PFSK-1 (cell line): ENCODE data around the gene PCSK6.

Experiments used
- FOXP2 ChIP-seq: optimal IDR thresholded peaks from 2 replicates; pipeline ENCODE3; 2011; ENCODE audit warnings: borderline replicate concordance, control low read depth, inconsistent platforms; ENCODE audit not compliant: insufficient read depth; ENCODE audit errors: extremely low read length, extremely low read depth
- POLR2AphosphoS5 ChIP-seq: IDR thresholded peaks from 2 replicates; pipeline ENCODE4 v1.6.1; 2012; ENCODE audit warnings: low read depth, mild to moderate bottlenecking, control low read depth, low read length, moderate library complexity
- REST ChIP-seq, 2 experiments: IDR thresholded peaks; 2 replicates each; pipeline versions ENCODE4 v1.6.1 to v1.8.0; 2011 to 2012; ENCODE audit warnings: low read depth in 2 of 2, low read length in 2 of 2, control low read depth in 1 of 2, inconsistent platforms in 1 of 2, mild to moderate bottlenecking in 1 of 2, moderate library complexity in 1 of 2; ENCODE audit not compliant: insufficient read depth in 1 of 2
- SIN3A ChIP-seq: IDR thresholded peaks from 2 replicates; pipeline ENCODE4 v1.6.1; 2012; ENCODE audit warnings: mild to moderate bottlenecking, low read length, moderate library complexity, borderline replicate concordance; ENCODE audit not compliant: insufficient read depth
- TAF1 ChIP-seq: IDR thresholded peaks from 2 replicates; pipeline ENCODE4 v1.6.1; 2012; ENCODE audit warnings: low read length, control low read depth, borderline replicate concordance; ENCODE audit not compliant: insufficient read depth

PCSK6 gene

GRCh38 chr15:101455291-101456025 is 34.0 kb downstream of the PCSK6 start:
- TF ChIP-seq TAF1 (peak; percentile 10; the same call in 1 of the 2 replicates), POLR2AphosphoS5 (no peak), FOXP2 (no peak)

- TF ChIP-seq TAF1 (no peak), REST (IDR thresholded peaks at IDR 0.05; ENCODE audit: insufficient read depth in 1 of 2, low read depth in 2 of 2, low read length in 2 of 2) (no peak), FOXP2 (no peak), POLR2AphosphoS5 (no peak), SIN3A (no peak)
Observed at GRCh38 chr15:101454365-101454764, 35.1 kb downstream of the PCSK6 start.

- TF ChIP-seq FOXP2 (no peak), SIN3A (no peak), POLR2AphosphoS5 (no peak), TAF1 (no peak), REST (IDR thresholded peaks at IDR 0.05; ENCODE audit: insufficient read depth in 1 of 2, low read depth in 2 of 2, low read length in 2 of 2) (no peak)
Observed at GRCh38 chr15:101453123-101454120, 36.1 kb downstream of the PCSK6 start.

- TF ChIP-seq POLR2AphosphoS5 (no peak), TAF1 (no peak), REST (IDR thresholded peaks at IDR 0.05; ENCODE audit: insufficient read depth in 1 of 2, low read depth in 2 of 2, low read length in 2 of 2) (no peak), FOXP2 (no peak), SIN3A (no peak)
Observed at GRCh38 chr15:101452572-101452971, 36.9 kb downstream of the PCSK6 start.

- TF ChIP-seq TAF1 (no peak), POLR2AphosphoS5 (no peak), FOXP2 (no peak), REST (IDR thresholded peaks at IDR 0.05; ENCODE audit: insufficient read depth in 1 of 2, low read depth in 2 of 2, low read length in 2 of 2) (no peak), SIN3A (no peak)
Observed at GRCh38 chr15:101451846-101452245, 37.7 kb downstream of the PCSK6 start.
